SK-N-SH (cell line): ENCODE data around the gene FAM124A. TPM values are rescaled to one million over a fixed set of nuclear protein-coding genes. Genes with fewer than 3 reads are reported as not detected.

Experiments used
- CTCF ChIA-PET: fragments of 300-600, 350-600 bp; formaldehyde crosslinking; extraction: SDS; loops from one replicate; lab custom pipeline; 2021; lab: Yijun Ruan, JAX
- POLR2A ChIA-PET: fragments of 350-600 bp; sonication (Branson Sonifier 250); formaldehyde crosslinking; extraction: SDS; loops from one replicate; lab custom pipeline; 2020; ENCODE audit warnings: antibody characterized with exemption, inconsistent platforms; lab: Yijun Ruan, JAX
- DNase-seq: peaks from one replicate; pipeline ENCODE4 v3.0.0; 2012
- H2AFZ ChIP-seq: fragments of 200-600 bp; sonication (generic); 2 replicates; pipeline ENCODE4 v1.8.1; 2016; ENCODE audit warnings: antibody characterized with exemption, mild to moderate bottlenecking, low read depth
- H3F3A ChIP-seq: fragments of 200-600 bp; sonication (generic); replicated peaks from 2 replicates; pipeline ENCODE3; 2016; ENCODE audit warnings: antibody characterized with exemption, mild to moderate bottlenecking; ENCODE audit not compliant: insufficient read depth
- H3K27ac ChIP-seq, 2 experiments: fragments of 200-500 bp in 1 of 2; fragments of 200-600 bp in 1 of 2; sonication (Bioruptor generic) in 1 of 2; sonication (generic), shearing (Covaris generic) in 1 of 2; 2 replicates each; pipeline versions ENCODE4 v1.5.1 to v1.6.1; 2014 to 2016; ENCODE audit warnings: low read depth in 2 of 2, inconsistent platforms in 1 of 2, low read length in 1 of 2, mild to moderate bottlenecking in 1 of 2, mixed read lengths in 1 of 2
- H3K27me3 ChIP-seq: fragments of 200-600 bp; sonication (generic), shearing (Covaris generic); 2 replicates; pipeline ENCODE4 v1.6.1; 2016; ENCODE audit warnings: mixed run types; ENCODE audit not compliant: insufficient read depth
- H3K36me3 ChIP-seq, 2 experiments: fragments of 200-500 bp in 1 of 2; fragments of 200-600 bp in 1 of 2; sonication (Bioruptor generic) in 1 of 2; sonication (generic) in 1 of 2; replicated peaks in 1 of 2; 2 replicates each; pipeline versions ENCODE3 to v1.5.1; 2014 to 2016; ENCODE audit warnings: low read length in 1 of 2, mild to moderate bottlenecking in 1 of 2; ENCODE audit not compliant: insufficient read depth in 2 of 2, control insufficient read depth in 1 of 2
- H3K4me1 ChIP-seq, 2 experiments: fragments of 200-500 bp in 1 of 2; fragments of 200-600 bp in 1 of 2; sonication (Bioruptor generic) in 1 of 2; sonication (generic), shearing (Covaris generic) in 1 of 2; 2 replicates each; pipeline versions ENCODE4 v1.5.1 to v1.6.1; 2014 to 2016; ENCODE audit warnings: low read depth in 1 of 2, low read length in 1 of 2, mixed run types in 1 of 2; ENCODE audit not compliant: insufficient read depth in 2 of 2, control insufficient read depth in 1 of 2
- H3K4me2 ChIP-seq: fragments of 200-600 bp; sonication (generic), shearing (Covaris generic); 2 replicates; pipeline ENCODE4 v1.6.1; 2017; ENCODE audit warnings: mixed run types
- H3K4me3 ChIP-seq, 2 experiments: fragments of 200-500 bp in 1 of 2; fragments of 200-600 bp in 1 of 2; sonication (Bioruptor generic) in 1 of 2; sonication (generic), shearing (Covaris generic) in 1 of 2; 2 replicates each; pipeline versions ENCODE4 v1.5.1 to v1.8.1; 2014 to 2016; ENCODE audit warnings: low read depth in 2 of 2, inconsistent platforms in 1 of 2, low read length in 1 of 2, mild to moderate bottlenecking in 1 of 2, mixed read lengths in 1 of 2, moderate library complexity in 1 of 2
- H3K79me2 ChIP-seq: fragments of 200-600 bp; sonication (generic); 2 replicates; pipeline ENCODE4 v1.8.1; 2017; ENCODE audit warnings: mild to moderate bottlenecking; ENCODE audit not compliant: insufficient read depth
- H3K9ac ChIP-seq: fragments of 200-600 bp; sonication (generic); 2 replicates; pipeline ENCODE4 v1.6.1; 2017; ENCODE audit warnings: mixed run types
- H3K9me2 ChIP-seq: fragments of 200-600 bp; sonication (generic); 2 replicates; pipeline ENCODE4 v1.6.1; 2017; ENCODE audit warnings: mixed run types
- H3K9me3 ChIP-seq: fragments of 200-600 bp; sonication (generic); 2 replicates; pipeline ENCODE4 v1.6.1; 2017; ENCODE audit warnings: mixed run types, mild to moderate bottlenecking, moderate library complexity
- H4K20me1 ChIP-seq: fragments of 200-600 bp; sonication (generic); 2 replicates; pipeline ENCODE4 v1.6.1; 2017; ENCODE audit warnings: mild to moderate bottlenecking, mixed run types; ENCODE audit not compliant: insufficient read depth
- CHD2 ChIP-seq: fragments of 150-350 bp; IDR thresholded peaks from 2 replicates; pipeline ENCODE4 v1.6.1; 2018; ENCODE audit warnings: low read length; ENCODE audit not compliant: partially characterized antibody
- CTCF ChIP-seq: fragments of 200-600 bp; sonication (generic); IDR thresholded peaks from 2 replicates; pipeline ENCODE4 v1.6.1; 2017; ENCODE audit warnings: antibody characterized with exemption, mild to moderate bottlenecking, moderate library complexity
- EP300 ChIP-seq, 2 experiments: IDR thresholded peaks; 2 replicates each; pipeline versions ENCODE4 v1.4.0 to v1.6.1; 2012; ENCODE audit warnings: borderline replicate concordance in 1 of 2, low read depth in 1 of 2, low read length in 1 of 2
- EZH2phosphoT487 ChIP-seq: fragments of 200-600 bp; sonication (generic); IDR thresholded peaks from 2 replicates; pipeline ENCODE4 v1.6.1; 2017; ENCODE audit warnings: low read depth, mixed run types, mild to moderate bottlenecking, antibody characterized with exemption, moderate library complexity, borderline replicate concordance
- FOXJ3 ChIP-seq: sonication (generic); formaldehyde crosslinking; IDR thresholded peaks from 2 replicates; pipeline ENCODE4 v1.5.1; 2020; ENCODE audit warnings: mild to moderate bottlenecking, missing genetic modification reagents
- FOXM1 ChIP-seq: IDR thresholded peaks from 2 replicates; pipeline ENCODE4 v1.4.0; 2012; ENCODE audit warnings: low read depth, mild to moderate bottlenecking
- IRF3 ChIP-seq: fragments of 150-350 bp; IDR thresholded peaks from 2 replicates; pipeline ENCODE4 v1.6.1; 2016; ENCODE audit warnings: mild to moderate bottlenecking, low read depth, low read length
- MEF2A ChIP-seq: IDR thresholded peaks from 2 replicates; pipeline ENCODE4 v1.4.0; 2012; ENCODE audit warnings: low read depth, borderline replicate concordance
- NFIC ChIP-seq: IDR thresholded peaks from 2 replicates; pipeline ENCODE4 v1.4.0; 2012; ENCODE audit warnings: borderline replicate concordance
- NRF1 ChIP-seq: IDR thresholded peaks from 2 replicates; pipeline ENCODE4 v1.6.1; 2012; ENCODE audit warnings: low read depth, mild to moderate bottlenecking, low read length
- PBX3 ChIP-seq: IDR thresholded peaks from 2 replicates; pipeline ENCODE4; 2012
- POLR2AphosphoS5 ChIP-seq: IDR thresholded peaks from 2 replicates; pipeline ENCODE4 v1.6.1; 2012; ENCODE audit warnings: low read depth, low read length
- RCOR1 ChIP-seq: fragments of 150-350 bp; IDR thresholded peaks from 2 replicates; pipeline ENCODE4 v1.6.1; 2017; ENCODE audit warnings: antibody characterized with exemption, low read length
- REST ChIP-seq: IDR thresholded peaks from 2 replicates; pipeline ENCODE4 v1.6.1; 2012; ENCODE audit warnings: mild to moderate bottlenecking, low read depth, low read length, moderate library complexity
- SMC3 ChIP-seq: IDR thresholded peaks from 2 replicates; pipeline ENCODE4 v1.6.1; 2012; ENCODE audit warnings: low read depth, low read length, improper control_type of control experiment
- TAF1 ChIP-seq: IDR thresholded peaks from 2 replicates; pipeline ENCODE4 v1.6.1; 2012; ENCODE audit warnings: low read depth, mild to moderate bottlenecking, low read length, moderate library complexity, borderline replicate concordance
- TEAD4 ChIP-seq: IDR thresholded peaks from 2 replicates; pipeline ENCODE4 v1.4.0; 2012; ENCODE audit warnings: mild to moderate bottlenecking, borderline replicate concordance; ENCODE audit not compliant: insufficient read depth
- USF2 ChIP-seq: fragments of 150-350 bp; IDR thresholded peaks from 2 replicates; pipeline ENCODE4 v1.6.1; 2017; ENCODE audit warnings: antibody characterized with exemption, low read length, low read depth, borderline replicate concordance
- WGBS: methylation state at CpG from one replicate; pipeline ENCODE4 v1.1.6; 2017; ENCODE audit warnings: low lambda C conversion rate; 5-methylcytosine and 5-hydroxymethylcytosine counted together
- polyA plus RNA-seq, 3 experiments: library from polyadenylated mRNA; depleted of rRNA; stranded (reverse); fragments of >200 nt; gene quantifications; 2 replicates each; pipeline ENCODE4 v1.2.3, GENCODE V29; 2012

Gene FAM124A
- polyA plus RNA-seq, 1 of the 3 experiments (the other 2 are of a cell fraction): 1.5 TPM

- no peak for TF ChIP-seq REST
- TF ChIP-seq IRF3: no peak
- no peak for TF ChIP-seq POLR2AphosphoS5
- TF ChIP-seq EP300 (IDR thresholded peaks at IDR 0.05; ENCODE audit: borderline replicate concordance in 1 of 2, low read depth in 1 of 2, low read length in 1 of 2): no peak
Measured at GRCh38 chr13:51225029-51225428, 2.8 kb downstream of the FAM124A start (continued).

GRCh38 chr13:51227404-51227803 lies 5.2 kb downstream of the FAM124A start:
- Histone ChIP-seq H2AFZ (no peak overlapping the region), H3K9me3 (no peaks in the 10 kb centered on the region), H3K27ac (no peak overlapping the region), H3K4me3 (no peak overlapping the region), H3K9me2 (no peaks in the 10 kb centered on the region)
- no peak for TF ChIP-seq PBX3
- TF ChIP-seq SMC3: no peak
- no peak for TF ChIP-seq RCOR1
- no peak for TF ChIP-seq FOXJ3
- TF ChIP-seq TAF1: no peak
- no peak for TF ChIP-seq MEF2A
- TF ChIP-seq CHD2: no peak
- no peak for TF ChIP-seq EP300 (IDR thresholded peaks at IDR 0.05; ENCODE audit: borderline replicate concordance in 1 of 2, low read depth in 1 of 2, low read length in 1 of 2)
- TF ChIP-seq IRF3: no peak
- no peak for TF ChIP-seq NFIC
- TF ChIP-seq USF2: no peak
- no peak for TF ChIP-seq TEAD4
- TF ChIP-seq FOXM1: no peak
- TF ChIP-seq NRF1: no peak
- TF ChIP-seq CTCF: no peak
- TF ChIP-seq EZH2phosphoT487: no peak
- TF ChIP-seq, all 33 proteins: peak for 0
- Histone ChIP-seq H3K79me2 (no peaks in the 10 kb centered on the region), H3K4me2 (no peak overlapping the region), H3K4me1 (peaks cover 10 to 12% of the 10 kb centered on the region in 2 experiments; a peak in 2 of 4 replicates), H4K20me1 (no peaks in the 10 kb centered on the region), H3K9ac (no peak overlapping the region), H3F3A (peaks cover 8% of the 10 kb centered on the region), H3K36me3 (no peaks in the 10 kb centered on the region), H3K27me3 (no peaks in the 10 kb centered on the region)
- CTCF ChIA-PET: interaction anchor here (0.6 to 6.2 kb wide), 4 partner anchors 22 to 78 kb away, joined by 3 to 31 read pairs (median 4); no protein-coding TSS in a partner anchor
- DNase-seq: no peak
- POLR2A ChIA-PET: no interaction called here
- WGBS: 85% methylated on average over 1 of the region's 1 CpG
